ENCODE results near the gene ZNF569.

- TF ChIP-seq, protein P1, sequence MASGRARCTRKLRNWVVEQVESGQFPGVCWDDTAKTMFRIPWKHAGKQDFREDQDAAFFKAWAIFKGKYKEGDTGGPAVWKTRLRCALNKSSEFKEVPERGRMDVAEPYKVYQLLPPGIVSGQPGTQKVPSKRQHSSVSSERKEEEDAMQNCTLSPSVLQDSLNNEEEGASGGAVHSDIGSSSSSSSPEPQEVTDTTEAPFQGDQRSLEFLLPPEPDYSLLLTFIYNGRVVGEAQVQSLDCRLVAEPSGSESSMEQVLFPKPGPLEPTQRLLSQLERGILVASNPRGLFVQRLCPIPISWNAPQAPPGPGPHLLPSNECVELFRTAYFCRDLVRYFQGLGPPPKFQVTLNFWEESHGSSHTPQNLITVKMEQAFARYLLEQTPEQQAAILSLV (CRISPR knock-in tag; IDR thresholded peaks at IDR 0.05; ENCODE audit: borderline replicate concordance): no peak
- TF ChIP-seq, protein P2, sequence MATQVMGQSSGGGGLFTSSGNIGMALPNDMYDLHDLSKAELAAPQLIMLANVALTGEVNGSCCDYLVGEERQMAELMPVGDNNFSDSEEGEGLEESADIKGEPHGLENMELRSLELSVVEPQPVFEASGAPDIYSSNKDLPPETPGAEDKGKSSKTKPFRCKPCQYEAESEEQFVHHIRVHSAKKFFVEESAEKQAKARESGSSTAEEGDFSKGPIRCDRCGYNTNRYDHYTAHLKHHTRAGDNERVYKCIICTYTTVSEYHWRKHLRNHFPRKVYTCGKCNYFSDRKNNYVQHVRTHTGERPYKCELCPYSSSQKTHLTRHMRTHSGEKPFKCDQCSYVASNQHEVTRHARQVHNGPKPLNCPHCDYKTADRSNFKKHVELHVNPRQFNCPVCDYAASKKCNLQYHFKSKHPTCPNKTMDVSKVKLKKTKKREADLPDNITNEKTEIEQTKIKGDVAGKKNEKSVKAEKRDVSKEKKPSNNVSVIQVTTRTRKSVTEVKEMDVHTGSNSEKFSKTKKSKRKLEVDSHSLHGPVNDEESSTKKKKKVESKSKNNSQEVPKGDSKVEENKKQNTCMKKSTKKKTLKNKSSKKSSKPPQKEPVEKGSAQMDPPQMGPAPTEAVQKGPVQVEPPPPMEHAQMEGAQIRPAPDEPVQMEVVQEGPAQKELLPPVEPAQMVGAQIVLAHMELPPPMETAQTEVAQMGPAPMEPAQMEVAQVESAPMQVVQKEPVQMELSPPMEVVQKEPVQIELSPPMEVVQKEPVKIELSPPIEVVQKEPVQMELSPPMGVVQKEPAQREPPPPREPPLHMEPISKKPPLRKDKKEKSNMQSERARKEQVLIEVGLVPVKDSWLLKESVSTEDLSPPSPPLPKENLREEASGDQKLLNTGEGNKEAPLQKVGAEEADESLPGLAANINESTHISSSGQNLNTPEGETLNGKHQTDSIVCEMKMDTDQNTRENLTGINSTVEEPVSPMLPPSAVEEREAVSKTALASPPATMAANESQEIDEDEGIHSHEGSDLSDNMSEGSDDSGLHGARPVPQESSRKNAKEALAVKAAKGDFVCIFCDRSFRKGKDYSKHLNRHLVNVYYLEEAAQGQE (IDR thresholded peaks at IDR 0.05; ENCODE audit: borderline replicate concordance in 1 of 2, low read depth in 1 of 2, low read length in 2 of 2): no peak
- TF ChIP-seq MED8 (CRISPR knock-in tag; IDR thresholded peaks at IDR 0.05; ENCODE audit: insufficient replicate concordance): no peak
- TF ChIP-seq MAX (IDR thresholded peaks at IDR 0.05): no peak
- TF ChIP-seq, protein P3, sequence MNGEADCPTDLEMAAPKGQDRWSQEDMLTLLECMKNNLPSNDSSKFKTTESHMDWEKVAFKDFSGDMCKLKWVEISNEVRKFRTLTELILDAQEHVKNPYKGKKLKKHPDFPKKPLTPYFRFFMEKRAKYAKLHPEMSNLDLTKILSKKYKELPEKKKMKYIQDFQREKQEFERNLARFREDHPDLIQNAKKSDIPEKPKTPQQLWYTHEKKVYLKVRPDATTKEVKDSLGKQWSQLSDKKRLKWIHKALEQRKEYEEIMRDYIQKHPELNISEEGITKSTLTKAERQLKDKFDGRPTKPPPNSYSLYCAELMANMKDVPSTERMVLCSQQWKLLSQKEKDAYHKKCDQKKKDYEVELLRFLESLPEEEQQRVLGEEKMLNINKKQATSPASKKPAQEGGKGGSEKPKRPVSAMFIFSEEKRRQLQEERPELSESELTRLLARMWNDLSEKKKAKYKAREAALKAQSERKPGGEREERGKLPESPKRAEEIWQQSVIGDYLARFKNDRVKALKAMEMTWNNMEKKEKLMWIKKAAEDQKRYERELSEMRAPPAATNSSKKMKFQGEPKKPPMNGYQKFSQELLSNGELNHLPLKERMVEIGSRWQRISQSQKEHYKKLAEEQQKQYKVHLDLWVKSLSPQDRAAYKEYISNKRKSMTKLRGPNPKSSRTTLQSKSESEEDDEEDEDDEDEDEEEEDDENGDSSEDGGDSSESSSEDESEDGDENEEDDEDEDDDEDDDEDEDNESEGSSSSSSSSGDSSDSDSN (CRISPR knock-in tag; IDR thresholded peaks at IDR 0.05): no peak
- TF ChIP-seq POLR2AphosphoS2 (IDR thresholded peaks at IDR 0.05; ENCODE audit: low read depth, low read length): no peak
- no peak for TF ChIP-seq ATM (IDR thresholded peaks at IDR 0.05; ENCODE audit: borderline replicate concordance)
Measured at GRCh38 chr19:37472165-37472564, 4.9 kb upstream of the ZNF569 start.

All from HepG2 (cell line).